Hepatocyte (in vitro differentiated cells): Measurements from ENCODE around the gene PEAK1. TPM values are rescaled to one million over a fixed set of nuclear protein-coding genes. Genes with fewer than 3 reads are reported as not detected.

Experiments
- DNase-seq: peaks from one replicate; pipeline ENCODE4 v3.0.0-alpha.2; 2016; ENCODE audit warnings: low spot score
- H2AFZ ChIP-seq: fragments of 200-600 bp; sonication (generic); 2 replicates; pipeline ENCODE4 v1.6.0; 2016; ENCODE audit warnings: antibody characterized with exemption, mild to moderate bottlenecking
- H3K27ac ChIP-seq: fragments of 200-600 bp; sonication (generic); 2 replicates; pipeline ENCODE4 v1.5.1; 2016; ENCODE audit warnings: mild to moderate bottlenecking
- H3K27me3 ChIP-seq: fragments of 200-600 bp; sonication (generic); 2 replicates; pipeline ENCODE4 v1.6.1; 2016
- H3K36me3 ChIP-seq: fragments of 200-600 bp; sonication (generic); replicated peaks from 2 replicates; pipeline ENCODE4 v1.5.1; 2016; ENCODE audit warnings: low read depth; ENCODE audit not compliant: insufficient read depth
- H3K4me1 ChIP-seq: fragments of 200-600 bp; sonication (generic); 2 replicates; pipeline ENCODE4 v1.5.1; 2016; ENCODE audit warnings: mild to moderate bottlenecking, moderate library complexity; ENCODE audit not compliant: insufficient read depth
- H3K4me2 ChIP-seq: fragments of 200-600 bp; sonication (generic); 2 replicates; pipeline ENCODE4 v1.6.0; 2016
- H3K4me3 ChIP-seq: fragments of 200-600 bp; sonication (generic); 2 replicates; pipeline ENCODE4 v1.5.1; 2016; ENCODE audit warnings: mild to moderate bottlenecking
- H3K79me2 ChIP-seq: fragments of 200-600 bp; sonication (generic); 2 replicates; pipeline ENCODE4 v1.6.0; 2017; ENCODE audit warnings: mild to moderate bottlenecking
- H3K9me2 ChIP-seq: fragments of 200-600 bp; sonication (generic); replicated peaks from 2 replicates; pipeline ENCODE4 v1.6.0; 2017; ENCODE audit warnings: mild to moderate bottlenecking; ENCODE audit not compliant: insufficient read depth
- H3K9me3 ChIP-seq: fragments of 200-600 bp; sonication (generic); 2 replicates; pipeline ENCODE4 v1.5.1; 2016; ENCODE audit warnings: low read depth, mild to moderate bottlenecking
- H4K20me1 ChIP-seq: fragments of 200-600 bp; sonication (generic); 2 replicates; pipeline ENCODE4 v1.6.0; 2016; ENCODE audit warnings: mild to moderate bottlenecking; ENCODE audit not compliant: insufficient read depth, poor library complexity, severe bottlenecking
- CTCF ChIP-seq: fragments of 200-600 bp; sonication (generic); IDR thresholded peaks from 2 replicates; pipeline ENCODE4 v1.5.1; 2016; ENCODE audit warnings: antibody characterized with exemption, mild to moderate bottlenecking; ENCODE audit not compliant: poor library complexity
- EZH2 ChIP-seq: fragments of 200-600 bp; sonication (generic); IDR thresholded peaks from 2 replicates; pipeline ENCODE4 v1.6.1; 2016; ENCODE audit warnings: antibody characterized with exemption, mild to moderate bottlenecking, borderline replicate concordance
- EZH2phosphoT487 ChIP-seq: fragments of 200-600 bp; sonication (generic); IDR thresholded peaks from one replicate; pipeline ENCODE4 v1.6.1; 2018; ENCODE audit warnings: antibody characterized with exemption, mild to moderate bottlenecking, low read depth, moderate library complexity; ENCODE audit not compliant: unreplicated experiment, severe bottlenecking
- WGBS: methylation state at CpG from one replicate; pipeline ENCODE4 v1.1.6; 2016; ENCODE audit warnings: low lambda C conversion rate; ENCODE audit errors: missing lambda C conversion rate; 5-methylcytosine and 5-hydroxymethylcytosine counted together
- polyA plus RNA-seq: library from polyadenylated mRNA; unstranded; fragments of >200 nt; fragmentation: Nextera tagmentation; extraction: Ambion mirVana; gene quantifications from 2 replicates; pipeline ENCODE4 v1.2.1, GENCODE V29; 2016
- total RNA-seq: library from RNA; depleted of rRNA; stranded (reverse); fragments of >200 nt; gene quantifications from 2 replicates; pipeline ENCODE4 v1.2.3, GENCODE V29; 2014

The PEAK1 gene
- total and polyA plus RNA-seq, 2 experiments from 2014 or later: 8.1 to 27.1 TPM

- Histone ChIP-seq H4K20me1 (no peaks in the 10 kb centered on the region), H3K4me3 (no peak overlapping the region), H3K79me2 (no peaks in the 10 kb centered on the region), H3K27me3 (no peaks in the 10 kb centered on the region), H3K4me2 (no peak overlapping the region), H3K27ac (no peak overlapping the region), H3K36me3 (no peaks in the 10 kb centered on the region), H3K9me3 (no peaks in the 10 kb centered on the region), H3K9me2 (no peaks in the 10 kb centered on the region), H2AFZ (no peak overlapping the region), H3K4me1 (no peaks in the 10 kb centered on the region)
- WGBS: 87% methylated on average over 9 of the region's 9 CpGs
- no peak for DNase-seq
- TF ChIP-seq EZH2 (no peak), CTCF (no peak), EZH2phosphoT487 (no peak)
These were observed 344.4 kb downstream of the PEAK1 start for GRCh38 chr15:77075528-77075927.

GRCh38 chr15:77074350-77074749 is 345.6 kb downstream of the PEAK1 start:
- no peak overlapping the region for H2AFZ ChIP-seq
- no peak for DNase-seq
- H3K9me3 ChIP-seq: no peaks in the 10 kb centered on the region
- H3K9me2 ChIP-seq: no peaks in the 10 kb centered on the region
- peaks cover 5% of the 10 kb centered on the region for H4K20me1 ChIP-seq
- TF ChIP-seq EZH2 (no peak), CTCF (no peak), EZH2phosphoT487 (no peak)
- H3K27ac ChIP-seq: no peak overlapping the region
- peaks cover 11% of the 10 kb centered on the region for H3K79me2 ChIP-seq
- peaks cover 3% of the 10 kb centered on the region for H3K4me1 ChIP-seq
- H3K4me3 ChIP-seq: no peak overlapping the region
- no peaks in the 10 kb centered on the region for H3K36me3 ChIP-seq
- 84% methylated on average over 2 of the region's 2 CpGs for WGBS
- no peak overlapping the region for H3K4me2 ChIP-seq
- no peaks in the 10 kb centered on the region for H3K27me3 ChIP-seq

- Histone ChIP-seq H3K27ac (peak overlapping the region; percentile 97), H3K9me3 (no peaks in the 10 kb centered on the region), H3K4me1 (peaks cover 28% of the 10 kb centered on the region), H3K4me2 (peak overlapping the region; percentile 66), H3K4me3 (no peak overlapping the region), H2AFZ (peak overlapping the region; percentile 89), H3K9me2 (no peaks in the 10 kb centered on the region), H4K20me1 (peaks cover 15% of the 10 kb centered on the region), H3K27me3 (no peaks in the 10 kb centered on the region), H3K36me3 (no peaks in the 10 kb centered on the region), H3K79me2 (peaks cover 34% of the 10 kb centered on the region)
- WGBS: 73% methylated on average over 15 of the region's 15 CpGs
- DNase-seq: no peak
- TF ChIP-seq EZH2: no peak
- TF ChIP-seq EZH2phosphoT487: no peak
- TF ChIP-seq CTCF: no peak
These were observed 348.3 kb downstream of the PEAK1 start for GRCh38 chr15:77071305-77072223.
